GM23248 (cell line): Measurements from ENCODE around the gene MTMR2.

Source experiments
- EZH2 ChIP-seq: fragments of 200-600 bp; sonication (generic); IDR thresholded peaks from 2 replicates; pipeline ENCODE4 v1.6.1; 2018; ENCODE audit warnings: antibody characterized with exemption, mild to moderate bottlenecking; ENCODE audit not compliant: insufficient read depth, poor library complexity, severe bottlenecking
- EZH2phosphoT487 ChIP-seq: fragments of 200-600 bp; sonication (generic); IDR thresholded peaks from 2 replicates; pipeline ENCODE4 v1.6.1; 2018; ENCODE audit warnings: antibody characterized with exemption, moderate library complexity, mild to moderate bottlenecking, low read depth; ENCODE audit not compliant: insufficient read depth

GRCh38 chr11:95790933-95791708 lies 132.8 kb downstream of the MTMR2 start:
- TF ChIP-seq EZH2 (no peak), EZH2phosphoT487 (no peak)
